Activated CD8-positive, alpha-beta T cell treated with anti-CD3 and anti-CD28 coated beads for 36 hours (primary cell): ENCODE measurements around the gene CLIC5. TPM values are rescaled to one million over a fixed set of nuclear protein-coding genes. Genes with fewer than 3 reads are reported as not detected.

Source experiments
- ATAC-seq: fragments of 200-7000 bp; cut with Tn5 transposase; one replicate; pipeline ENCODE4 v1.10.0; 2021; ENCODE audit warnings: mild to moderate bottlenecking, moderate library complexity
- CTCF ChIA-PET: fragments of 350-600 bp; sonication (Branson Sonifier 250); formaldehyde crosslinking; loops from one replicate; lab custom pipeline; 2021; ENCODE audit warnings: antibody characterized with exemption; lab: Charles Lee
- POLR2A ChIA-PET: fragments of 350-600 bp; sonication (Branson Sonifier 250); formaldehyde crosslinking; loops from one replicate; lab custom pipeline; 2021; ENCODE audit warnings: antibody characterized with exemption; lab: Charles Lee
- DNase-seq: peaks from one replicate; pipeline ENCODE4 v3.0.0-alpha.2; 2020
- H3K27ac Mint-ChIP-seq: one replicate; pipeline ENCODE4 v1.8.0; 2021; ENCODE audit warnings: mild to moderate bottlenecking, mixed read lengths
- H3K27me3 Mint-ChIP-seq: one replicate; pipeline ENCODE4 v1.8.0; 2021; ENCODE audit warnings: mixed read lengths
- H3K36me3 Mint-ChIP-seq: one replicate; pipeline ENCODE4 v1.8.0; 2021; ENCODE audit warnings: low read depth, mixed read lengths
- H3K4me1 Mint-ChIP-seq: one replicate; pipeline ENCODE4 v1.8.0; 2021; ENCODE audit warnings: low read depth, mixed read lengths
- H3K4me3 Mint-ChIP-seq: one replicate; pipeline ENCODE4 v1.8.0; 2021; ENCODE audit warnings: mild to moderate bottlenecking, moderate library complexity, mixed read lengths
- H3K9me3 Mint-ChIP-seq: one replicate; pipeline ENCODE4 v1.8.0; 2021; ENCODE audit warnings: mixed read lengths
- CTCF ChIP-seq: fragments of 200-600 bp; IDR thresholded peaks from one replicate; pipeline ENCODE4 v1.8.0; 2022; ENCODE audit warnings: antibody characterized with exemption, mild to moderate bottlenecking
- intact Hi-C: fragments of 100-400 bp; cut with micrococcal nuclease; formaldehyde crosslinking; loops from one replicate; pipeline ENCODE4 v1.10.0; 2022
- total RNA-seq, 2 experiments: library from RNA; stranded (reverse); gene quantifications; one replicate each; pipeline ENCODE4 v1.2.3, GENCODE V29; 2021

The CLIC5 gene
- total RNA-seq, 2 experiments from 2014 or later, result 1.1 TPM

GRCh38 chr6:45901767-45902650 lies 113.7 kb downstream of the CLIC5 start:
- ATAC-seq (no peak), DNase-seq (no peak)
- ChIA-PET CTCF (no interaction called here), POLR2A (no interaction called here)
- Mint-ChIP-seq H3K27ac (no peak overlapping the region), H3K9me3 (peaks cover 2% of the 10 kb centered on the region), H3K4me1 (peaks cover under 1% of the 10 kb centered on the region), H3K4me3 (no peak overlapping the region), H3K36me3 (no peaks in the 10 kb centered on the region), H3K27me3 (peaks cover 8% of the 10 kb centered on the region)
- intact Hi-C loops, result no loop called here
- TF ChIP-seq CTCF, result no peak

- no peak for ATAC-seq
- Mint-ChIP-seq H3K36me3 (no peaks in the 10 kb centered on the region), H3K4me1 (peaks cover 3% of the 10 kb centered on the region), H3K4me3 (no peak overlapping the region), H3K9me3 (peaks cover 2% of the 10 kb centered on the region), H3K27ac (no peak overlapping the region), H3K27me3 (peaks cover 7% of the 10 kb centered on the region)
- ChIA-PET POLR2A (no interaction called here), CTCF (no interaction called here)
- intact Hi-C loops, result no loop called here
- no peak for TF ChIP-seq CTCF
- DNase-seq, result no peak
Observed at GRCh38 chr6:45900808-45901752, 114.6 kb downstream of the CLIC5 start.

- H3K4me3 Mint-ChIP-seq, result no peak overlapping the region
- H3K9me3 Mint-ChIP-seq, result no peaks in the 10 kb centered on the region
- H3K27me3 Mint-ChIP-seq, result peaks cover 4% of the 10 kb centered on the region
- TF ChIP-seq CTCF, result no peak
- no peak overlapping the region for H3K27ac Mint-ChIP-seq
- peaks cover 9% of the 10 kb centered on the region for H3K4me1 Mint-ChIP-seq
- ChIA-PET CTCF (no interaction called here), POLR2A (interaction anchor here (1.1 kb wide), 1 partner anchor 20 kb away, joined by 3 read pairs; no protein-coding TSS in a partner anchor)
- ATAC-seq, result no peak
- H3K36me3 Mint-ChIP-seq, result no peaks in the 10 kb centered on the region
- no peak for DNase-seq
- intact Hi-C loops, result no loop called here
Observed at GRCh38 chr6:45899683-45899946, 116.0 kb downstream of the CLIC5 start.

GRCh38 chr6:45898941-45899682 lies 116.5 kb downstream of the CLIC5 start:
- H3K4me1 Mint-ChIP-seq, result peaks cover 9% of the 10 kb centered on the region
- ATAC-seq, result no peak
- peaks cover 4% of the 10 kb centered on the region for H3K27me3 Mint-ChIP-seq
- H3K9me3 Mint-ChIP-seq, result no peaks in the 10 kb centered on the region
- DNase-seq, result no peak
- ChIA-PET POLR2A (interaction anchor here (0.7 to 1.1 kb wide), 2 partner anchors 19 to 1420 kb away, joined by 3 read pairs; no protein-coding TSS in a partner anchor), CTCF (interaction anchor here (0.8 kb wide), 1 partner anchor 1423 kb away, joined by 3 read pairs; no protein-coding TSS in a partner anchor)
- H3K27ac Mint-ChIP-seq, result no peak overlapping the region
- no peaks in the 10 kb centered on the region for H3K36me3 Mint-ChIP-seq
- H3K4me3 Mint-ChIP-seq, result no peak overlapping the region
- no peak for TF ChIP-seq CTCF
- intact Hi-C loops, result no loop called here
